Epithelial cell of proximal tubule (primary cell): ENCODE results near the gene MAML2. TPM values are rescaled to one million over a fixed set of nuclear protein-coding genes. Genes with fewer than 3 reads are reported as not detected.

Source experiments
- DNase-seq: peaks from one replicate; pipeline ENCODE4 v3.0.0-alpha.2; 2011; ENCODE audit warnings: low read depth
- H3K4me3 ChIP-seq: 2 replicates; pipeline ENCODE4 v1.5.1; 2011; ENCODE audit warnings: low read depth, mild to moderate bottlenecking, low read length
- CTCF ChIP-seq: conservative IDR thresholded peaks from 2 replicates; pipeline ENCODE4 v1.5.1; 2012; ENCODE audit warnings: low read depth, mild to moderate bottlenecking, low read length
- total RNA-seq: library from RNA; depleted of rRNA; stranded (reverse); fragments of >200 nt; gene quantifications from 2 replicates; pipeline ENCODE4 v1.2.3, GENCODE V29; 2015

MAML2 gene
- total RNA-seq, 1 donor from 2014 or later, result 5.1 TPM

- H3K4me3 ChIP-seq, result peak overlapping the region; percentile 21
- no peak for TF ChIP-seq CTCF
- DNase-seq, result no peak
These were observed 36.4 kb downstream of the MAML2 start for GRCh38 chr11:96306600-96306932.

- no peak for TF ChIP-seq CTCF
- no peak for DNase-seq
- peak overlapping the region; percentile 21 for H3K4me3 ChIP-seq
These were observed 36.9 kb downstream of the MAML2 start for GRCh38 chr11:96306071-96306470.

DNA sequence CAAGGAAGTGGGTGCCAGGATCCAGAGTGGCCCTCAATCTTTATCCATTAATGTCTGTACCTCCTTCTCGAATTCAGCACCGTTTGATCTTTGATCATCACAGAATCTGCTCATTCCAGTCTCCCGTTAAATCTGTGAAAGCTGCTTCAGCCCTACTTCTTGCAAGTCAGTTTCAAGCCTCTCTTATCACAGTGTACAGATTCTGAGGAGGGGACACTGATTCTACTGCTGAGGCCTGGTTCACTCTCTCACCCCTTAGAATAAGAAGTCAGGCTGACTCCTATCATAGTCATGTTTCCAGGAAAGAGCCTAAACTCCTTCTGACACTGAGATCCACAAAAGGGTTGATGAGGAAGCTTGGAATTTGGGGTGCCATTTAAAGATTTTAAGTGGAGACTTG, 39.0 kb downstream of the MAML2 start:
- TF ChIP-seq CTCF, result no peak
- no peak for DNase-seq
- no peak overlapping the region for H3K4me3 ChIP-seq

GRCh38 chr11:96303064-96303463, 39.9 kb downstream of the MAML2 start:
- H3K4me3 ChIP-seq, result no peak overlapping the region
- TF ChIP-seq CTCF, result no peak
- DNase-seq, result no peak

GRCh38 chr11:96301818-96302217, 41.2 kb downstream of the MAML2 start:
- TF ChIP-seq CTCF, result no peak
- H3K4me3 ChIP-seq, result no peak overlapping the region
- no peak for DNase-seq

DNA sequence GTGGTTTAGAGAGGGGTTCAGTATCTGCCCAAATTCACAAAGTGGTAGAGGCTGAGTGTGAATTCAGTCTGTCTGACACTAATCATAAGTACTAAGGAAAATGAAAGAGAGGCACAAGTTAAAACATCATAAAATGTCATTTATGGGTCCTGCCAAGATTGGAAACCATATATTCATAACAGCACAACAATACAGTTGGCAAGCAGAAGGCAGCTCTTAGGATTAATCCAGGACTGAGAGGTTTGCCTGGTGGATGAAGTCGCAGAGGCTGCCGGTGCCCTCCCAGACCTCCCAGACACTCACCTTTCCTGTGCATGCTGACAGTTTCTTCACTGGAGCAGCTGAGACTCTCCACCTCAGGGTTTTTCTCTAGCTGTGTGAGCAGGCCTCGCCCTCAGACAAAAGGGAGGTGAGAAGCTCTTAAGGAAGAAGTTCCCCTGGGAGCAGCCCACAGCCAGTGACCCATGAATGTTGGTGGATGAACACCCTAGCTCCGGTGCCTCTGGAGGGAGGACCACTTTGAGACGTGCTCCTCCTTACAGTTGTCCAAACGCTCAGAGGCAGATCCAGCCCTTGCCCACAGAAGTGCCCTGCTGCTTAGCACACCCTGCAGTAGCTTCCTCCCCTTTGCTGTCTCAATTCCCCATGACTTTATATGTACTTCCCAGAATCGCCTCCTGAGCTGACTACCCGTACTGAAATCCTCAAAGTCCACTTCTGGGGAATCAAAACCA, 43.7 kb downstream of the MAML2 start:
- DNase-seq, result no peak
- no peak for TF ChIP-seq CTCF
- no peak overlapping the region for H3K4me3 ChIP-seq

- DNase-seq, result no peak
- no peak overlapping the region for H3K4me3 ChIP-seq
- no peak for TF ChIP-seq CTCF
These were observed 47.6 kb downstream of the MAML2 start for GRCh38 chr11:96295369-96295768.
